Muscle layer of colon (tissue), 2 donors: ENCODE data around the gene ADH1C.
"Not testable (repeated sequence)": the region's sequence is repeated elsewhere in the genome, so short reads cannot be mapped to it uniquely, and the experiment has no call there.

Experiments used
- H3K27ac ChIP-seq: one replicate; pipeline ENCODE4 v1.7.0; 2013; ENCODE audit warnings: low read depth, mild to moderate bottlenecking, low read length, moderate library complexity
- H3K27me3 ChIP-seq, 2 donors: one replicate each; pipeline ENCODE4 v1.7.0; 2013; ENCODE audit warnings: low read length in 2 of 2, mild to moderate bottlenecking in 2 of 2; ENCODE audit not compliant: insufficient read depth in 2 of 2, control insufficient read depth in 1 of 2
- H3K36me3 ChIP-seq: one replicate; pipeline ENCODE4 v1.7.0; 2013; ENCODE audit warnings: mild to moderate bottlenecking, low read length; ENCODE audit not compliant: insufficient read depth
- H3K4me1 ChIP-seq: one replicate; pipeline ENCODE4 v1.7.0; 2013; ENCODE audit warnings: mild to moderate bottlenecking, low read length; ENCODE audit not compliant: insufficient read depth
- H3K4me3 ChIP-seq, 2 donors: one replicate each; pipeline ENCODE4 v1.7.0; 2013; ENCODE audit warnings: low read length in 2 of 2, low read depth in 1 of 2, mild to moderate bottlenecking in 1 of 2, moderate library complexity in 1 of 2
- H3K9ac ChIP-seq: one replicate; pipeline ENCODE4 v1.7.0; 2013; ENCODE audit warnings: low read length
- H3K9me3 ChIP-seq: one replicate; pipeline ENCODE4 v1.7.0; 2013; ENCODE audit warnings: mild to moderate bottlenecking, low read length
- donor health status: abdominal sarcoma.
- donor health status: Adenocarcinoma of cecum.

ADH1C gene

GRCh38 chr4:99356149-99356548 is 3.6 kb upstream of the ADH1C start:
- H3K4me1 ChIP-seq, H3K27ac ChIP-seq, H3K9me3 ChIP-seq, H3K9ac ChIP-seq, H3K27me3 ChIP-seq, H3K4me3 ChIP-seq, H3K36me3 ChIP-seq: not testable (repeated sequence)

GRCh38 chr4:99351487-99351886 is 1.1 kb downstream of the ADH1C start:
- H3K4me1 ChIP-seq = peaks cover 6% of the 10 kb centered on the region
- no peak overlapping the region for H3K27ac ChIP-seq
- H3K9me3 ChIP-seq = no peaks in the 10 kb centered on the region
- no peak overlapping the region for H3K9ac ChIP-seq
- no peak overlapping the region for H3K4me3 ChIP-seq
- no peaks in the 10 kb centered on the region for H3K27me3 ChIP-seq
- no peaks in the 10 kb centered on the region for H3K36me3 ChIP-seq

GRCh38 chr4:99349338-99349737 is 3.2 kb downstream of the ADH1C start:
- H3K4me3 ChIP-seq = no peak overlapping the region
- H3K27me3 ChIP-seq = no peaks in the 10 kb centered on the region
- peaks cover 6% of the 10 kb centered on the region for H3K4me1 ChIP-seq
- H3K9me3 ChIP-seq = no peaks in the 10 kb centered on the region
- no peaks in the 10 kb centered on the region for H3K36me3 ChIP-seq
- no peak overlapping the region for H3K27ac ChIP-seq
- H3K9ac ChIP-seq = no peak overlapping the region

- not testable (repeated sequence) for H3K27me3 ChIP-seq, H3K9me3 ChIP-seq, H3K27ac ChIP-seq, H3K36me3 ChIP-seq, H3K9ac ChIP-seq, H3K4me1 ChIP-seq, H3K4me3 ChIP-seq
Observed at GRCh38 chr4:99342624-99343023, 9.9 kb downstream of the ADH1C start.

- Histone ChIP-seq H3K9me3 (no peaks in the 10 kb centered on the region), H3K36me3 (no peaks in the 10 kb centered on the region), H3K27me3 (no peaks in the 10 kb centered on the region), H3K9ac (no peak overlapping the region), H3K4me1 (no peaks in the 10 kb centered on the region), H3K27ac (no peak overlapping the region), H3K4me3 (no peak overlapping the region)
Observed at GRCh38 chr4:99341426-99341825, 11.1 kb downstream of the ADH1C start.

- no peaks in the 10 kb centered on the region for H3K4me1 ChIP-seq
- H3K4me3 ChIP-seq = no peak overlapping the region
- no peaks in the 10 kb centered on the region for H3K27me3 ChIP-seq
- no peaks in the 10 kb centered on the region for H3K9me3 ChIP-seq
- no peak overlapping the region for H3K27ac ChIP-seq
- H3K36me3 ChIP-seq = no peaks in the 10 kb centered on the region
- H3K9ac ChIP-seq = no peak overlapping the region
Observed at GRCh38 chr4:99339172-99339571, 13.4 kb downstream of the ADH1C start.

- Histone ChIP-seq H3K36me3 (no peaks in the 10 kb centered on the region), H3K9ac (no peak overlapping the region), H3K9me3 (no peaks in the 10 kb centered on the region), H3K27me3 (no peaks in the 10 kb centered on the region), H3K4me1 (no peaks in the 10 kb centered on the region), H3K4me3 (no peak overlapping the region), H3K27ac (no peak overlapping the region)
Observed at GRCh38 chr4:99336553-99336952, 16.0 kb downstream of the ADH1C start.

- Histone ChIP-seq H3K9ac (no peak overlapping the region), H3K4me3 (no peak overlapping the region), H3K27ac (no peak overlapping the region), H3K4me1 (no peaks in the 10 kb centered on the region), H3K27me3 (no peaks in the 10 kb centered on the region), H3K9me3 (no peaks in the 10 kb centered on the region), H3K36me3 (no peaks in the 10 kb centered on the region)
Observed at GRCh38 chr4:99334880-99335279, 17.7 kb downstream of the ADH1C start.

- H3K36me3 ChIP-seq = no peaks in the 10 kb centered on the region
- peaks cover 3% of the 10 kb centered on the region for H3K4me1 ChIP-seq
- no peak overlapping the region for H3K27ac ChIP-seq
- H3K9ac ChIP-seq = no peak overlapping the region
- H3K27me3 ChIP-seq = no peaks in the 10 kb centered on the region
- no peaks in the 10 kb centered on the region for H3K9me3 ChIP-seq
- H3K4me3 ChIP-seq = no peak overlapping the region
Observed at GRCh38 chr4:99330648-99331047, 21.9 kb downstream of the ADH1C start.

GRCh38 chr4:99329876-99330275 is 22.7 kb downstream of the ADH1C start:
- Histone ChIP-seq H3K4me1 (peaks cover 10% of the 10 kb centered on the region), H3K36me3 (no peaks in the 10 kb centered on the region), H3K27ac (no peak overlapping the region), H3K27me3 (no peaks in the 10 kb centered on the region), H3K4me3 (no peak overlapping the region), H3K9ac (no peak overlapping the region), H3K9me3 (no peaks in the 10 kb centered on the region)

- Histone ChIP-seq H3K9ac (no peak overlapping the region), H3K4me1 (peaks cover 32% of the 10 kb centered on the region), H3K36me3 (no peaks in the 10 kb centered on the region), H3K27me3 (no peaks in the 10 kb centered on the region), H3K9me3 (no peaks in the 10 kb centered on the region), H3K27ac (peak overlapping the region; percentile 73), H3K4me3 (no peak overlapping the region)
Observed at GRCh38 chr4:99324979-99325378, 27.6 kb downstream of the ADH1C start.

- Histone ChIP-seq H3K4me3 (no peak overlapping the region), H3K36me3 (no peaks in the 10 kb centered on the region), H3K9ac (no peak overlapping the region), H3K27me3 (no peaks in the 10 kb centered on the region), H3K27ac (peak overlapping the region; percentile 63), H3K4me1 (peaks cover 32% of the 10 kb centered on the region), H3K9me3 (no peaks in the 10 kb centered on the region)
Observed at GRCh38 chr4:99324361-99324760, 28.2 kb downstream of the ADH1C start.
